Liver (tissue), 3 donors: Measurements from ENCODE around the gene ANKMY1.

ENCODE experiments used
- TAF1 ChIP-seq: conservative IDR thresholded peaks from 2 replicates; pipeline ENCODE4 v1.6.1; 2016; ENCODE audit warnings: antibody characterized with exemption, mild to moderate bottlenecking
- YY1 ChIP-seq: IDR thresholded peaks from 2 replicates; pipeline ENCODE4 v1.6.1; 2016; ENCODE audit warnings: antibody characterized with exemption, mild to moderate bottlenecking
- TF ChIP-seq, protein P1 (sequence below): fragments of 150-350 bp; IDR thresholded peaks from 2 replicates; pipeline ENCODE4 v1.5.1; 2017; ENCODE audit warnings: improper control_type of control experiment, low read depth, low read length; ENCODE audit not compliant: missing input control
- donor health status: healthy.
- donor health status: healthy.

DNA sequence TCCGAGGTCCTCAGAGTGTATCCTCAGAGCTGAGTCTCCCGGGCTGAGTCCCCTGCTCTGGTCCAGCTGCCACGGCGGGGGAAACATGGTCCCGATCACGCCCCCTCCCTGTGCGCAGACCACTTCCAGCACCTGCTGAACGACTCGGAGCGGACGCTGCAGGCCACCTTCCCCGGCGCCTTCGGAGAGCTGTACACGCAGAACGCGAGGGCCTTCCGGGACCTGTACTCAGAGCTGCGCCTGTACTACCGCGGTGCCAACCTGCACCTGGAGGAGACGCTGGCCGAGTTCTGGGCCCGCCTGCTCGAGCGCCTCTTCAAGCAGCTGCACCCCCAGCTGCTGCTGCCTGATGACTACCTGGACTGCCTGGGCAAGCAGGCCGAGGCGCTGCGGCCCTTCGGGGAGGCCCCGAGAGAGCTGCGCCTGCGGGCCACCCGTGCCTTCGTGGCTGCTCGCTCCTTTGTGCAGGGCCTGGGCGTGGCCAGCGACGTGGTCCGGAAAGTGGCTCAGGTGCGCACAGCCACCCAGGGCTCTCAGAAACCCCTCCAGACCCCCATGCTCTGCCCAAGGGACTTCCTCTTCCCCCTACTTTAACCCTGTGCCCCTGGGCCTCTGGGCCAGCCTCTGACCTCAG is 95.6 kb downstream of the ANKMY1 start:
- TF ChIP-seq YY1 (no peak), TAF1 (no peak)
- TF ChIP-seq, protein P1, sequence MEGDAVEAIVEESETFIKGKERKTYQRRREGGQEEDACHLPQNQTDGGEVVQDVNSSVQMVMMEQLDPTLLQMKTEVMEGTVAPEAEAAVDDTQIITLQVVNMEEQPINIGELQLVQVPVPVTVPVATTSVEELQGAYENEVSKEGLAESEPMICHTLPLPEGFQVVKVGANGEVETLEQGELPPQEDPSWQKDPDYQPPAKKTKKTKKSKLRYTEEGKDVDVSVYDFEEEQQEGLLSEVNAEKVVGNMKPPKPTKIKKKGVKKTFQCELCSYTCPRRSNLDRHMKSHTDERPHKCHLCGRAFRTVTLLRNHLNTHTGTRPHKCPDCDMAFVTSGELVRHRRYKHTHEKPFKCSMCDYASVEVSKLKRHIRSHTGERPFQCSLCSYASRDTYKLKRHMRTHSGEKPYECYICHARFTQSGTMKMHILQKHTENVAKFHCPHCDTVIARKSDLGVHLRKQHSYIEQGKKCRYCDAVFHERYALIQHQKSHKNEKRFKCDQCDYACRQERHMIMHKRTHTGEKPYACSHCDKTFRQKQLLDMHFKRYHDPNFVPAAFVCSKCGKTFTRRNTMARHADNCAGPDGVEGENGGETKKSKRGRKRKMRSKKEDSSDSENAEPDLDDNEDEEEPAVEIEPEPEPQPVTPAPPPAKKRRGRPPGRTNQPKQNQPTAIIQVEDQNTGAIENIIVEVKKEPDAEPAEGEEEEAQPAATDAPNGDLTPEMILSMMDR, result no peak
